Fibroblast of pulmonary artery (primary cell): ENCODE data around the gene EPB41.
A peak's percentile ranks its signal among the peaks of the same experiment; 100 is the strongest.
"Not testable (repeated sequence)": the region's sequence is repeated elsewhere in the genome, so short reads cannot be mapped to it uniquely, and the experiment has no call there.

Experiments used
- DNase-seq: peaks from one replicate; pipeline ENCODE4 v3.0.0-alpha.2; 2010; ENCODE audit warnings: low read depth
- H3K4me3 ChIP-seq: replicated peaks from 2 replicates; pipeline ENCODE4 v1.5.1; 2011; ENCODE audit warnings: low read depth, mild to moderate bottlenecking, control low read depth, low read length, moderate library complexity
- CTCF ChIP-seq: IDR thresholded peaks from 2 replicates; pipeline ENCODE4 v1.5.1; 2011; ENCODE audit warnings: mild to moderate bottlenecking, control low read depth, low read length, inconsistent platforms; ENCODE audit errors: missing control alignments

The EPB41 gene

GRCh38 chr1:29145739-29146437, 231.5 kb downstream of the EPB41 start:
- TF ChIP-seq CTCF, result no peak
- peak; percentile 57 for DNase-seq
- H3K4me3 ChIP-seq, result no peak overlapping the region

GRCh38 chr1:29148656-29149491, 234.5 kb downstream of the EPB41 start:
- DNase-seq, result no peak
- no peak overlapping the region for H3K4me3 ChIP-seq
- no peak for TF ChIP-seq CTCF

- not testable (repeated sequence) for DNase-seq
These were observed 236.0 kb downstream of the EPB41 start for GRCh38 chr1:29150346-29150745.

GRCh38 chr1:29152046-29152805, 237.9 kb downstream of the EPB41 start:
- TF ChIP-seq CTCF, result no peak
- H3K4me3 ChIP-seq, result no peak overlapping the region
- no peak for DNase-seq

More at GRCh38 chr1:29150346-29150745, 236.0 kb downstream of the EPB41 start:
- not testable (repeated sequence) for H3K4me3 ChIP-seq

- no peak for TF ChIP-seq CTCF
- DNase-seq, result peak; percentile 89
- no peak overlapping the region for H3K4me3 ChIP-seq
These were observed 242.3 kb downstream of the EPB41 start for GRCh38 chr1:29156543-29157268.

GRCh38 chr1:29157269-29157601, 242.9 kb downstream of the EPB41 start:
- no peak for DNase-seq
- no peak overlapping the region for H3K4me3 ChIP-seq
- TF ChIP-seq CTCF, result no peak

- no peak overlapping the region for H3K4me3 ChIP-seq
- TF ChIP-seq CTCF, result no peak
- no peak for DNase-seq
These were observed 245.4 kb downstream of the EPB41 start for GRCh38 chr1:29159773-29160172.
